NCI-H146 (cell line): ENCODE data around the gene WDFY2.

Experiments used
- DNase-seq: peaks from one replicate; lab custom pipeline; 2025; lab: John Stamatoyannopoulos, UW

WDFY2 gene

GRCh38 chr13:51771418-51772104 lies 187.3 kb downstream of the WDFY2 start:
- DNase-seq, result no peak

GRCh38 chr13:51772105-51772455 lies 187.8 kb downstream of the WDFY2 start:
- DNase-seq, result no peak

GRCh38 chr13:51772781-51773180 lies 188.5 kb downstream of the WDFY2 start:
- DNase-seq, result no peak

- DNase-seq, result no peak
Observed at GRCh38 chr13:51773515-51773914, 189.3 kb downstream of the WDFY2 start.

GRCh38 chr13:51776179-51776578 lies 191.9 kb downstream of the WDFY2 start:
- DNase-seq, result no peak

- DNase-seq, result no peak
Observed at GRCh38 chr13:51777921-51778320, 193.7 kb downstream of the WDFY2 start.

GRCh38 chr13:51778392-51778791 lies 194.1 kb downstream of the WDFY2 start:
- DNase-seq, result no peak

GRCh38 chr13:51780099-51780498 lies 195.8 kb downstream of the WDFY2 start:
- DNase-seq, result no peak

- no peak for DNase-seq
Observed at GRCh38 chr13:51781246-51782022, 197.2 kb downstream of the WDFY2 start.

GRCh38 chr13:51782026-51782710 lies 197.9 kb downstream of the WDFY2 start:
- no peak for DNase-seq

GRCh38 chr13:51783428-51784094 lies 199.3 kb downstream of the WDFY2 start:
- DNase-seq, result no peak

- no peak for DNase-seq
Observed at GRCh38 chr13:51784097-51784496, 199.8 kb downstream of the WDFY2 start.

- DNase-seq, result peak; percentile 75
Observed at GRCh38 chr13:51785712-51786424, 201.6 kb downstream of the WDFY2 start.

GRCh38 chr13:51786425-51787265 lies 202.4 kb downstream of the WDFY2 start:
- DNase-seq, result no peak

GRCh38 chr13:51793570-51794271 lies 209.5 kb downstream of the WDFY2 start:
- DNase-seq, result no peak

GRCh38 chr13:51794964-51795363 lies 210.7 kb downstream of the WDFY2 start:
- DNase-seq, result peak; percentile 67

- DNase-seq, result no peak
Observed at GRCh38 chr13:51795419-51795818, 211.2 kb downstream of the WDFY2 start.

GRCh38 chr13:51796546-51796945 lies 212.3 kb downstream of the WDFY2 start:
- no peak for DNase-seq

GRCh38 chr13:51797664-51798488 lies 213.6 kb downstream of the WDFY2 start:
- DNase-seq, result peak; percentile 90
